HT1080 (cell line): ENCODE results near the gene GPC5. TPM values are rescaled to one million over a fixed set of nuclear protein-coding genes. Genes with fewer than 3 reads are reported as not detected.
"Not testable (repeated sequence)": the region's sequence is repeated elsewhere in the genome, so short reads cannot be mapped to it uniquely, and the experiment has no call there.

Experiments used
- DNase-seq: peaks from one replicate; pipeline ENCODE4 v3.0.0-alpha.2; 2015; ENCODE audit warnings: low read depth
- total RNA-seq: library from RNA; depleted of rRNA; stranded (reverse); fragments of >200 nt; shearing (Covaris generic); gene quantifications from 2 replicates; pipeline ENCODE4 v1.2.3, GENCODE V29; 2014

The GPC5 gene
- total RNA-seq, 1 experiment from 2014 or later = 0.14 TPM

GRCh38 chr13:91771229-91771628 is 372.8 kb downstream of the GPC5 start:
- no peak for DNase-seq

DNA sequence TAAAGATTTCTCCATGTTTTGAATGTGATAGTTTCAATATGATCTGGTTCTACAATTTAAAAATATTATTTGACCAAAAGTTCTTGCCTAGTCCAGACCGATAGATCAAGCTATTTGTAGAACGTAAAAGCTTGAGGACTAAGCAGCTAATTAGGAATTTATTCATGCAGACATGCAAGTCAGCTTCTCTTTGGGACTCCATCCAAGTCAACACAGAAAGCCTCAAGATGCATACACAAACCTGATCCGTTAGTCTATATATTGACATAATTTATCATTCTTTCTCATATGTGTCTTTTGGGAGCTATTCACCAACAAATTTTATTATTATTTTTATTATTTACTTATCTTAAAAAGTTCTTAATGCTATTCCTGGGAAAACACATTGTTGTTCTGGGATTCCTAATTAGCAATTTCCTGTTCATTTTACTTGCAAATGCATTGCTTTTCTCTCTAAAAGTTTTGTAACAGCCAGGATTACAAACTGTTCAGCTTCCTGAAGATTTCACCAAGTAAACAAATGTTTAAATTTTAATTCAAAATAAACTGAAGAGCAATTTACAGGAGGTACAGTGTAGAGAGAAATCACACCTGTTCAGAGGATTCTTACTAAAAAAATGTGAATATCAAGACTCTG is 375.3 kb downstream of the GPC5 start:
- DNase-seq = no peak

- no peak for DNase-seq
Measured at GRCh38 chr13:91774397-91774796, 376.0 kb downstream of the GPC5 start.

DNA sequence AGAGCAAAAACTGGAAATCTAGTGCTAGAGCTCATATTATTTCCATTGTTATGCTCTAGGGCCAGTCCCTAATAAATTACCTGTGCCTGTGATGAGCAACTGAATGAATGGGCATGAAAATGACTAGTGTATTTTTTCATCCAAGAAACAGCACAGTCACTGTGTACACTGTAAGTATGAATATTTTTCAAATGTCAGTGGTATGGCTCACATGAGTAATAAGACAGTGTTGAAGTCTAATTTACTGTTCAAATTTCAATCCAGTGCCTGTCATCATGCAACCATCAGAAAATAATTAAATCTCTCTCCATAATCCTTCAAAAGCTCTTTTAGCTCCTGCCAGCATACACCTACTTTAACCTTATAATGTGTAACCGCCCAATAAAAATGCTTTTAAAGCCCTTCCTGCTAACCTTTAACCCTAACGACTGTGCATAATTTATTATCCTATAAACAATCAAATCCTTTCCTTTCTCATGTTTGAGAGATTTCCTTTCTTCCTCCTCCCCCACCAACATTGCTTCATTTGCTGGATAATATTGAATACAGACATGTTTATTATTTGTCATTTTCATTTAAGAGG is 378.3 kb downstream of the GPC5 start:
- DNase-seq = no peak

DNA sequence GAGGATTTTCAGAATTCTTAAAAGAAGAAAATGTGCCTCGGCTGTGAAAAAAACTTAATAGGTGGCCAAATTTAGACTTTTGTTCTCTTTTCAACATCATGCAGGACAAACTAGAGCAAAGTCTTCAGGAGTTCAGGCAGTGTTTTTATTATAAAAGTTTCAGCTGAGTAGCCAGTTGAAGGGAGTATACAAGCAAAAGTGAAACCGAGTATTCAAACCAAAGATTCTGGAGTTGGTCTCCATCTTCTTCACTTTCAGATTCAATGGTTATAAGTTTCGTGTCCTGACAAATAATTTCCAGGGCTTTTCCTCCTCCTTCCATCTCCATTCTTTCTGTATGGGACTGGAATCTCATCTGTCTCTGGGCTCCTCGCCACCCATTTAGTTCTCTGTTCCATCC is 379.7 kb downstream of the GPC5 start:
- no peak for DNase-seq

- DNase-seq = peak; percentile 43
Measured at GRCh38 chr13:91781982-91782691, 383.7 kb downstream of the GPC5 start.

DNA sequence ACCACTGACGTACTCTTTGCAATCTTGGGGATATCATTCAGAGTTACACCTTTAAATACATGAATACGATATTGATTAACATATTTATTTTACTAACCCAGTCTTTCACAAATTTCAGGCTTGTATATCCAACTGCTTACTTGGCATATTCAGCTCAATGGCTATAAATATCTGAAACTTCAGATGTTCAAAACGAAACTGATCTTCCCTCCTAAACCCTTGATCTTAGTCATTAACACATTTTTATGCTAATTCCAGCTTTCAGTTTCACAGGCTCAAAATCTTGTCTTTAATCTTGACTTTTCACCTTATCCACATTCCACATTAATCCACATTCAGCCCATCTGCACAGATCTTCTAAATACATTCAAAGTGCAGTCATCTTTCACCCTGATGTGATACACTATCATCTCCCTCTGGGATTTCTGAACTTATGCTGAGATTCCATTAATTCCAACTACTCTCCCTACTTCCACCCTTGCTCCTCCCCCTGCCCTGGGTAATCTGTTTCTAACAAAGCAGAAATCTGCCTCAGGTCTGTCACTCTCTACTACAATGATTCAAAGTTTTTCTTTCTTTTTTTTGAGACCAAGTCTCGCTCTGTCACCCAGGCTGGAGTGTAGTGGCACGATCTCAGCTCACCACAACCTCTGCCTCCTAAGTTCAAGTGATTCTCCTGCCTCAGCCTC is 387.2 kb downstream of the GPC5 start:
- DNase-seq = no peak

DNA sequence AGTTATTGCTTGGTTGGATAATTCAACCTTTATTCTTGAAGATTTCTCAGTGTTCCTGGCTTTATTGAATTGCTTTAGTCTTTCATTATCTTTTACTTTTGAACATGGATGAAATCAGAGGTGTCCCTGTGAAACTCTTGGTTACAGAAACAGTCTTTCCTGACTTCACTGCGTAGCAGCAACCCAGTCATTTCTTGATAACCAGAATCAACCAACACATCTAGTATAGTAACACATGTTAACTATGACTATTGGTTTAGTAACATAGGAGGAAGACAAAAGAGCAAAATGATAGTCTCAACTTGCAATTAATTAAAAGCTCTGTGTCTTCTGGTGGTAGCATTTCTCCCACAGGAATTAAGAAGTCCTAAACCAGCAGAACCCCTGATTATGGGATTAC is 393.6 kb downstream of the GPC5 start:
- DNase-seq = no peak

- no peak for DNase-seq
Measured at GRCh38 chr13:91797567-91797966, 399.1 kb downstream of the GPC5 start.

DNA sequence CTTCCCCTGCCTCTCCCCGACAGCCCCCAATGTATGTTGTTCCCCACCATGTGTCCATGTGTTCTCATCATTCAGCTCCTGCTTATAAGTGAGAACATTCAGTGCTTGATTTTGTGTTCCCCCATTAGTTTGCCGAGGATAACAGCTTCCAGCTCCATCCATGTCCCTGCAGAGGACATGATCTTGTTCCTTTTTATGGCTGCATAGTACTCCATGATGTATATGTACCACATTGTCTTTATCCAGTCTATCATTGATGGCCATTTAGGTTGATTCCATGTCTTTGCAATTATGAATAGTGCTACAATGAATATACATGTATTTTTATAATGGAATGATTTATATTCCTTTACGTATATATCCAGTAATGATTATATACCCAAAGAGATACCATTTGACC is 399.9 kb downstream of the GPC5 start:
- not testable (repeated sequence) for DNase-seq

- DNase-seq = not testable (repeated sequence)
Measured at GRCh38 chr13:91801772-91802171, 403.4 kb downstream of the GPC5 start.

- DNase-seq = no peak
Measured at GRCh38 chr13:91802957-91803356, 404.5 kb downstream of the GPC5 start.

GRCh38 chr13:91804724-91805123 is 406.3 kb downstream of the GPC5 start:
- DNase-seq = no peak

DNA sequence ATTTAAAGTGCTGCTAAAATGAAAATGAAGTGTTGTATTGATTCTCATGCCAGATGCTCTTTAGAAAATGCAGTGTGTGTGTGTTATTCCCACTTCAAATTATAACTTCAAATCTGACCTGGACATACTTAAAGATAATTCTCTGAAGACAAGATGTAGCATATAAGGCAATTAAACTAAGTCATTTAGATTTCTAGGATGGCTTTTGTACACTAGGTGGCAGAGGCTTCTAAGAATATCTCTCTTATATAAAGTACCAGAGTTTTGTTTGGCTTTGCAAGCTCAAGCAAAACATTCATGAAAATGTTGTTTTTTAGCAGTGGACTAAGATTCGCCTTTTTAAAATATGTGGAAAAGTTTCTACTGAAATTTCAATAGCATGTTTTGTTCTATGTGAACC is 407.2 kb downstream of the GPC5 start:
- no peak for DNase-seq

DNA sequence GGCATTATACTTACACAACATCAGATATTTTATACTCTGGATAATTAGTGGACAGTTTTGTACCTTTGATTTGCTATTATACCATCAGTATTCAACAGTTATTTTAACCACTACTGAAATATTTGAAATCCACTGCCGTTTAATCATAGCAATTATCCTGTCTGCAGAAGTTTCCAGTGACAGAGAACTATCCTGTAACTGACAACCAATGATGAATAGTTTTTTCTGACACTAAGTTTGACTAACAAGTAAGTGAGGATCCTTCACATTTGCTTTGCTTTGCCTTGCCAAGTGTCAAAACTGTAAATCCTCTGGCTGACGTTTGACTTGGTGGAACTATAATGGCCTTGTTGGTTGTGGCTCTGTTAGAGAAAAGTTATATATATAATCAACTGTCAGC is 410.7 kb downstream of the GPC5 start:
- DNase-seq = no peak

DNA sequence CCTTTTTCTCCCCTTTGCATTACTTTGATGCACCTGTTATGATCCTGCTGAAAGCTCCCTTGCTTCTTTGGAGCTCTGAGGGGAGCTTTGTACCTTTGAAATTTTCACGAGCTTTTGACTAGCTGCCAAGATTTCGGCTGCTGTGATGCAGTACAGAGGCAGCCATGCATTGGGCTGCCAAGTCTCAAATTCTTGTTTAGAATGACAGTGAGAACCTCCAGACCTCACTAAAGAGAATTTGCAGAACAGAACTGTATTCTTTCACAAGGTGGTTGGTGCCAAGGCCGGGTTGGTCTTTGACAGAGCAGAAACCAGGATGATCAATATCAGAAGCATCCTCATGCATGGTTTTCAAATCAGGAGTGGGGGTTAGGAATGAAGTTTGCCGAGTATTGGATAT is 414.8 kb downstream of the GPC5 start:
- no peak for DNase-seq

DNA sequence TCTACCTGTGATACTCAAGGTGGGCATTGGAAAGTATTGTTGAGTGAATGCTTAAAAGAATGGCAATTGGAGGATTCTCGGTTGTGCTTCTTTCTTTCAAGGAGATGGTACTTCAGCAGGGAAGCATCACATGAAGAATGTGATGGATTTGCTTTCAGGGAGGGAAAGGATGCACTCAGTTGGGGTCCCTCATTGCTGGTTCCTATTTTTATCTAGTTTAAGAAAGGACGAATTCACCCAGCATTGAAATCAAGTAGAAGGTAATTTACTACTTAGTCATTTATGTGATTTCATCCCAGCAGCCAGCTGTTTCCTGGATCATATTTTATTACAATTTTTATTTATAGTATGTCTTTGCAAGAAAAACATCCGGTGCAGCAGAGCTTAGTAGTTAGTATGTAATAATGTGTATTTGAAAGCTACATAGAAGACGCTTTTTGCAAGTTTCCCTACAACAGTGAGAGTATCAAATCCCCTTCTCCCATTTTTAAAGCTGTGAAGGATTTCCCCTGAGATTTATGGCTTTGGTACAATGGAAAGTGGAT is 417.9 kb downstream of the GPC5 start:
- DNase-seq = no peak

DNA sequence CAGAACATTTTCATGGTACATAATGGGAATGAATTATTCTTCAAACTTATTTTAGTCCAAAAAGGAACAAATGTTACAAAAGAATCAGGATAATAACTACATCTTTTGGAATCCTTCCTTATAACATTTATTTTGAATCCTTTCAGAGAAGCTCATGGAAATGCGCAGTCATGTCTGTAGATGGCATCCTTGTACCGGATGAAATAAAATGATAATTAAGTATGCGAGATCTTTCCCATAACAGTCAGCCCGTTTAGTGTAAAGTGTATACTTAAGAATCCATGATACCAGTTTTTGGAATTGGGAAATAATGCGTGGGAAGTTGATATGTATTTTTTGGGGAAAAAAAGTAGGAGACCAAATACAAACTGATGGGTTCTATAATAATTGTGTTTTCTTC is 418.8 kb downstream of the GPC5 start:
- DNase-seq = peak; percentile 35

DNA sequence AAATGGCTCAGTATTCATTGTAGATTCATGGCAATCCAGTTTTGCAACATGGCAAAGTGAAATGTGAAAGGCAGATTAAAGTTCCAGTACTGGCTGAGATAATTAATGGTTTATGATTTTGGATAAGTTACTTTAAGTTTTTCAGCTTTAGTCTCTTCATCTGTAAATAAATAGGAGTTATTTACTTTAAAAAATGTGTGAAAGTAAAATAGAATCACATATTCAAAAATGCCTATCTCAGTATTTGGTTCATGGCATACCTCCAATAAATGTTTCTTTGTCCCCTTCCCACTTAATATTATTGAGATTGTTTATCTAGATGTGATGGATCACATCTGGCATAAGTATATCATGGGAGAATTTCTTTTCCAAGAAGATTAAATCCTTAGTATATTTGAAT is 426.0 kb downstream of the GPC5 start:
- no peak for DNase-seq

GRCh38 chr13:91825516-91825915 is 427.1 kb downstream of the GPC5 start:
- peak; percentile 30 for DNase-seq

DNA sequence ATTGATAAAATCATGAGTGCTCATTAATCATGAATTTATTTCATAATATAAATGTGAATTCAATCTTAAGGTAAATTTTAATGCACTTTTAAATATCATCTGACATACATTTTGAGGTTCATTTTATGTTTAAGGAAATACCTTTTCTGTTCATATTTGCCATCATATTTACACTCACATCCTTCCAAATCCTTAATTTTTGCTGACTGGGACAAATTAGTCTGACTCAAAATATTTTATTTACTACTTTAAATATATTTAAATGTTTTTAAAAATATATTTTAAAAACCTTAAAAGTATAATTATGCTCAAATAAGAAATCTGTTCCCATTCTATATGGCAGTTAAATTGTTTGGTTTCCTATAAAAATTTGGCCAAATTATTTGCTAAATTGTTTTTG is 438.1 kb downstream of the GPC5 start:
- no peak for DNase-seq

DNA sequence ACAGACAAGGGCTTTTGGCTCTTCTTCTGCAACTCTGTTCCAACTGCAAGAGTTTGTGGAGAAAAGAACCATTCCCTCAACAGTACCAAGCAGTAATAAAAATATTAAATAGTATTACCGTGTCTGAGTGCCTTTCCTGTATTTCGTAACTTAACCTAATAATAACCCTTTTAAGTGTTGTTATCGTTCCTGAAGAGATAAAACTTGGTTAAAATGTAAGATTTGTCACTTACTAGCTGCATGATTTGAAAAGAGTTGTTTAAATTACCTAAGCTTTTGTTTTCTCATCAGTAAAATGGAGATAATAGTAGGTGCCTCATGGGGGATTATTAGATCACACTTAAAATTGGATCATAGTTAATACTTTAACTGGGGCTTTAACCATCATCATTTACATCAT is 447.2 kb downstream of the GPC5 start:
- no peak for DNase-seq
